Central memory CD4-positive, alpha-beta T cell (primary cell): Measurements from ENCODE around the gene BID.

Experiments
- DNase-seq: peaks from one replicate; pipeline ENCODE4 v3.0.0; 2022

BID gene

GRCh38 chr22:17802822-17803221, 28.6 kb upstream of the BID start:
- no peak for DNase-seq

DNA sequence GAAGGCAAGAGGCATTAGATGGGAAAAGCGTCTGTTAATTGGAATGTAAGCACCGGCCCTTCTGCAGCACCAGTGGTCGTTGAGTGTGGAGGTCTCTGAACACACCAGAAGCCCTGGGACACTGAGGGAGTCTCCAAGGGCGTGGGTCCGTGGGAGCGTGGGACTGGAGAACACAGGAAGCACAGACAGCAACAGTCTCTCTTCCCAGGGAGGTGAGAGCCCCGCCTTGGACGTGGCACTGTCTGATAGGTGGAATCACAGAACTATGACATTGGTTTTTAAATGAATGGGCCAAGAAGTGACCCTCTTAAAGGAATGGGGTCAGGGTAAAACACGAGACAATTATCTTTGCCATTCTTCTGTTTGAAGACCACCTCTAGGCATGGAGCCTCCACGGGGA, 28.1 kb upstream of the BID start:
- DNase-seq: no peak

GRCh38 chr22:17797721-17798559, 23.7 kb upstream of the BID start:
- no peak for DNase-seq

- no peak for DNase-seq
Measured at GRCh38 chr22:17796695-17797094, 22.4 kb upstream of the BID start.

GRCh38 chr22:17795661-17796548, 21.6 kb upstream of the BID start:
- no peak for DNase-seq

DNA sequence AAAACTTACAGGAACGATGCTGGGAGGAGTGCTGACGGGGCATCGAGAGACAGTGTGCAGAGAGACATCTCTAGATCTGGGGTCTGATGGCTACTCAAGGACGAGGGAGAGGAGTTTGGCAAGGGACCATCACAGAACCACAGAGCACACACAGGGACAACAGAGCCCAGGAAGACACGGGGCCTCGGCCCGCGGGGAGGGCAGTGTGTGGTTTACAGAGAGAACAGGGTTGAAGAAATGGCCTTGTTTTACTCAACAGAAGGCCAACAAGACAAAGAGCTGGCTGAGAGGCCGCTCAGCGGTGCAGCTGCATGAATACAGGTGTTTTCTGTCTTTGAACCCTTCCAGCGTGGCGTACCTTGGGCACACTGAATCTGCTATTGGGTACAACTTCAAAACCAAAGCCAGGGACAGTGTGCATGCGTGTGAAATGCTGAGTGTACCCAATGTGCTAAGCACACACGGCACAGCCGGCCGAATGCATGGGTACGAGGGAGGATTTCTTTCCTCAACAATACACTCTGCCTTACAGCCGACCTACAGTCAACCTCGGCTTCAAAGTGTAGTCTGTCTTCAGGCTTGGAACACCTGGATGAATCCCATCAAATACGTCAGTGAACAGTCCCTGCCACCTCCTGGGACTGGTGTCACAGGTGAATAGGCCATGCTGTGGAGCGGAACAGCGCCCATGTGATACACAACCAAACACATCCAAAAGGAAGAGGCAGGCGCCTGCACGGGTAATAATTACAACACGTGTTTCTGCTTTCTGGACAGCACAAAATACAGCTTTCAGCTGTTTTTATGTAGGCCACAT, 20.7 kb upstream of the BID start:
- DNase-seq: no peak

DNA sequence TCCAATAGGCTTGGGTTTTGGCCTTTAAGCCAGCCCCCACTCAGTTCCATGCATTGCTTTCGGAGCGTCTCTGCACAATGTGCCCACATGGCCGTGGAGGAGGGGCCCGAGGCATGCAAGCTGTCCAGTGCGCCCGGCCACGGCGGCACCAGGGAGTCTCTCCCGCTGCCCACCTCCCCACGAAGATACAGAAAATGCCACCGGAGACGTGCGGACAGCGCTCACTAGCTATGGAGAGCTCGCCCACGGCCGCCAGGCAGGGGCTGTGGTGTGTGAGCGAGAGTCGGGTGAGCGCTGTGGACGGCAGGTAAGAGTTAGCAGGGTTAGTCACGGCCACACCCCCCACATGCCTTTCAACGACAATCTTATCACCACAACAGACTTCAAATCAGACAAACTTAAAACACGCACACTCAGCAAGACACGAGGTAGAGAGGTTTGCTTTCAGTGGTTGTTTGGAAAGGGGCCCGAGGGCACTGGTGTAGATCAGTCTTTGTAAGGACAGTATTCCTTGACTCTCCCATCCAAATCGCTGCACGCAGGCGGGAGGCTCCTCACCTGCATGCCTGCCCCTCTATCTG, 18.7 kb upstream of the BID start:
- no peak for DNase-seq

GRCh38 chr22:17792299-17792698, 18.0 kb upstream of the BID start:
- DNase-seq: no peak

- no peak for DNase-seq
Measured at GRCh38 chr22:17791196-17791595, 16.9 kb upstream of the BID start.

GRCh38 chr22:17789379-17790200, 15.3 kb upstream of the BID start:
- no peak for DNase-seq

DNA sequence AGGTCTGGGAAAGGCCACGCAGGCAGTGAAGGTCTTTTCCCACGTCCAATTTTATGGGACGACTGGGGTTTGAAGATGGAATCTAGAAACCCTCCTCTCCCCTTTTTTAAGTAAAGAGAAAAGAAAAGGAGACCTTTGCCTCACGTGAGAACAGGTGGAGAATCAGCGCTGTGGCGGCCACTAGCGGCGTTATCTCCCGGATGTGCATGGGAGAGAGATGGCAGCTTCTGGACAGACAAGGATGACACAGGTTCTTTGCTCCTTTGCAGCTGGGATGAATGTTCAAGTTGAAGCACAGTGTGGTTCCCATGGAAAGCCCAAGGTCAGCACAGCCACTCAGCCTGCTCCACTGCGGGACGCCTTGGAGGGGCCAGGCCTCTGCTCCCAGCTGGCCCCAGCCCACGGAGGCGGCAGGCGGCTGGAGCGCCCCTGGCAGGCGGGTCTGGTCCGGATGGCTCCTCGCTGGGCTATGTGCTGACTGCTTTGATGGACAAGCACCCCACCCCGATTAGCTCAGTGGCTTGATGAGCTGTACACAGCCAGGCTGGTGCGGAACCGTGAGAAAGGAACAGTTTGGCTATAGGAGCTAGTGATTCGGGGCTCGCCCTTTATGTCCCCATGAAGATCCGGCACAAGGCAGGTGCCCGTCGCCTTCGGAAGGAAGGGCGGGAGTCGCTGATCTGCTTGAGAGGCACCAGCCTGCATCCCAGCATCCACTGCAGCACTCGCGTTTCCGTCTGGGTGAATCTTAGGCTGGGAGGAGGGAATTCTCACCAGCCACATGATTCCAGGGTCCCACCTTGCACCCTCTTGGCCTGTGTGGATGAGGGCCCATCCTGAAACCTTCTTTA, 14.5 kb upstream of the BID start:
- DNase-seq: no peak

DNA sequence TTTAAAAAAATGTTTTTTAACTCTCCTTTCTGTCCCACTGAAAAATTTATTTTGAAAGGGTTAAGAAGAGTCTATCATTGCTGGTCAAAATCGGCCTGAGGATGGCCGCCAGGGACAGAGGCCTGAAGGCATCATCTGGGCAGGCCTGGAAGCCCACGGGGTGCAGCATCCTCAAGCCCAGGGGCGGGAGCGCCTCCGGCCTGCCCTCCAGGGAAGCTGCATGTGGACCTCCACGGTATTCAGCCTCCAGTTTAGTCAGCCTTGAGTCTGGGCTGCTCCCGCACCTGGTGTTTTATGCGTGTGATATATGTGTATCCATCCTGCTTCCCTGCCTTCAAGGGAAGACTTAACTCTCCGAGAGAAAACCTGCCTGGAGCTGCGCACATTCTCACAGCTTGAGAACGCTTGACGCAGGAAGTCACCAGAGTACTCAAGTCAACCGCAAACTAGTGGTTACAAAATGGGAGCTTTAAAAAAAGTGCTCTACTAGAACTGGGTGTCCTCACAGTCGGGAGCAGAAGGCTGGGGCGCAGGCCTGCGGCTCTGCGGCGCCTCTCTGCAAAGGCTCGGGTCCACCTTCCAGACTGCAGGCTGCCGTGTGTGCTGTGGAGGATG, 13.6 kb upstream of the BID start:
- DNase-seq: no peak

DNA sequence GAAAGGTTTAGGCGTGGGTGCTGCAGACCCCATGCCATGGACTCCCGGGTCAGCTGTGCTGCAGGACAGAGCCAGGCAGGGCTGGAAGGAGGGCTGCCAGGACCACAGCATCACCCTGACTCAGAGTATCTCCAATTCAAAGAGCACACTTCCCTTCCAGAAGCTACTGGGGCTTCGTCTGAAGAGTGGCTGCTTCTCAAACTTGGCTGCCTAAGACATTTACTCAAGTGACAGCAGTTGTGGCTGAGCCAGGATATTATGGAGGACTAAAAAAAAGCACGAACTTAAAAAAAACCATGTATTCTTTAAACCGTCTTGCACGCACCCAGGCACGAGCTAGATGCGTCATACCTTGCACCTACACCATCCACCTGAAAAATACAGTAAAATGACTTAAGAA, 13.0 kb upstream of the BID start:
- no peak for DNase-seq

DNA sequence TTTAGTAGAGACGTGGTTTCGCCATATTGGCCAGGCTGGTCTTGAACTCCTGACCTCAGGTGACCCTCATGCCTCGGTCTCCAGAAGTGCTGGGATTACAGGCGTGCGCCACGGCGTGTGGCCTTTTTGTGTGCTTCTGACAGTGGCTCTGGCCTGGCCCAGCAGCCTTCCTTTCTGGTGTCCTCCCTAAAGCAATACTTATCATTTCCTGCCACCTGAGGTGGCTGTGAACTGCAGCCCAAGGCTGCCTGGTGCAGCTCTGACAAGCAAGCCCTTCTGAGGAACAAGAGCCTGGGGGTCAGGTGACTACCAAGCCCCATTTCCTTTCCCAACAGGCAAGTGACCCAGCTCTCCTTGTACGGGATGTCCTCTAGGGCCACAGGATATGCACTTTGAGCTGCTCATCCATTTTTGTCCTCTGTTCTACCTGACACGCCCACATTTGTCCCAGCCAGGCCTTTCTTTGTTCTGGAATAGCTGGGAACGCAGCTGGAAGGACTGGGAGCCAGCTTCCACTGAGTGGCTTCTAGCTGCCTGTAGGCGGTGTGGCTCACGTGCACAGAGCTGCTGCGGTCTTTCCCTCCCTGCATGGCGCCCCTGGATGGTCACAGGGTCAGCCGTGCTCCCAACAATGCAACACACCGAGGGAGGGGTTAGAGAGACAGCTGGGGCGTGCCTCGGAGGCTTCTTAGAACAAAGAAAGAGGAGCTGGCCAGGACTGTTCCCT, 12.3 kb upstream of the BID start:
- no peak for DNase-seq

GRCh38 chr22:17785185-17786184, 11.2 kb upstream of the BID start:
- DNase-seq: peak; percentile 70

DNA sequence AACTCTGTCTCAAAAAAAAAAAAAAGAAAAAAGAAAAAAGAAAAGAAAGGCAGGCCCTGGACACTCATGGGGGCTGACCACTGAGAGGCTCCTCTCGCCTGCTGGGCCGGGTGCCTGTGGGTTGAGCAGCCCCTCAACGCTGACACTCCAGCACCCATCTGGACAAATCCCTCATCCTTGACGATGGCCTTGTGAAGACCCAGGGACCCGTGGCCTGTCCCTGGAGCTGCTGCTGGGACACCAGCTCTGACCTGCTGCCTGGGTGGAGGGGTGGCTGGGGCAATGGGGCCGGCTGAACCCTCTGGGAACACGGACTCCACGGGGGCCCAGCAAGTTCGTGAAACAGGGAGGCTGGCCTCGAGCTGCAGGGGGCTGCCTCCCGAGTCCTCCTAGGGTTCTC, 10.5 kb upstream of the BID start:
- no peak for DNase-seq

DNA sequence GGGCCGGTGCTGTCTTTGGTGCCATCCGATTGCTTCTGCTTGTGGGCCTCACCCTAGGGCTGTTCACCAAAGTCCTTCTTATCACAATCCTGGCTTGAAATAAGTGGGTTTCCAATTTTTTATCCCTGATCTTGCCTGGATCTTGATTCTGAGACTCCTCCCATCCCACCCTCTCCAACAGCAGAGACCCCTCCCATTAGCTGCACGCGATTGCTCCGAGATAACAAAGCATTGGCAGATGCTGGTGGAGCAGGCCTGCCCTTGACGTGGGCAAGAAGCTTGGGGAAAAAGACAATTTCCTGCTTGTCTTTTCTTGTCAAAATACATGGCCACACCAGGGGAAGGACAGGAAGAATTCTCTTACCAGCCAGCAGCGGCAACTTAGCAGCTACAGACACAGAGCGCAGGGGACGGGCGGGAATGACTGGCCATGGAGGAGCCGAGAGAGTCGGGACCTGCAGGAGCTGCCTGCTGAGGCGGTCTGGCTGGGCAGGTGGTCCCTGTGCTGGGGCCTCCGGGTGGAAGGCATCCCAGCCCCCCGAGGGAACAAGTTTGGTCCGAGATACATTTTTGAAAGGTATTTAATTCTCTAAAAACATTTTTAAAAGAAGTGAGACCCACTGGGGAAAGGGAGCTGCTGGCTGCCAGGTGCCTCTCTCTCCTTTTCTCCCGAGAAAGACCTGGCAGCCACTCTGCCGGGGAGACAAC, 9.7 kb upstream of the BID start:
- DNase-seq: no peak

GRCh38 chr22:17783312-17783711, 9.0 kb upstream of the BID start:
- DNase-seq: no peak
